H1 (cell line): ENCODE measurements around the gene CALY. TPM values are rescaled to one million over a fixed set of nuclear protein-coding genes. Genes with fewer than 3 reads are reported as not detected.

ENCODE experiments used
- CTCF ChIA-PET: fragments of 300-600 bp; sonication (Branson Sonifier 250); formaldehyde crosslinking; loops from one replicate; lab custom pipeline; 2021; ENCODE audit not compliant: partially characterized antibody; lab: Charles Lee
- POLR2A ChIA-PET: fragments of 300-600 bp; sonication (Branson Sonifier 250); formaldehyde crosslinking; loops from one replicate; lab custom pipeline; 2021; ENCODE audit warnings: inconsistent platforms; ENCODE audit not compliant: partially characterized antibody; lab: Charles Lee
- DNase-seq, 2 experiments: peaks; one replicate each; pipeline versions ENCODE4 v3.0.0 to v3.0.0-alpha.2; 2010 to 2022; ENCODE audit warnings: low spot score in 2 of 2, low read depth in 1 of 2, mixed read lengths in 1 of 2
- FAIRE-seq: peaks from 2 replicates; lab custom pipeline; 2011; peaks lifted over from hg19 to GRCh38; lab: Jason Lieb, UNC
- H2AFZ ChIP-seq: 2 replicates; pipeline ENCODE4 v1.8.1; 2012; ENCODE audit warnings: low read length, inconsistent platforms
- H2AK5ac ChIP-seq: 2 replicates; pipeline ENCODE4 v1.6.1; 2013; ENCODE audit warnings: low read depth, low read length
- H2BK120ac ChIP-seq: replicated peaks from 2 replicates; pipeline ENCODE3; 2013; ENCODE audit warnings: low read depth, low read length, inconsistent platforms
- H2BK12ac ChIP-seq: 2 replicates; pipeline ENCODE4 v1.6.1; 2013; ENCODE audit warnings: low read depth, low read length
- H2BK15ac ChIP-seq: 2 replicates; pipeline ENCODE4 v1.6.1; 2013; ENCODE audit warnings: low read length
- H2BK20ac ChIP-seq: 2 replicates; pipeline ENCODE4 v1.6.1; 2013; ENCODE audit warnings: low read length
- H2BK5ac ChIP-seq: 2 replicates; pipeline ENCODE4 v1.6.1; 2013; ENCODE audit warnings: low read depth, low read length
- H3K14ac ChIP-seq: 2 replicates; pipeline ENCODE4 v1.6.1; 2013; ENCODE audit warnings: inconsistent platforms; ENCODE audit not compliant: insufficient read length
- H3K18ac ChIP-seq: 2 replicates; pipeline ENCODE4 v1.6.1; 2013; ENCODE audit warnings: low read length; ENCODE audit errors: extremely low read depth
- H3K23ac ChIP-seq: 2 replicates; pipeline ENCODE4 v1.6.1; 2013; ENCODE audit warnings: inconsistent platforms; ENCODE audit not compliant: insufficient read length
- H3K23me2 ChIP-seq: 2 replicates; pipeline ENCODE4 v1.6.1; 2013; ENCODE audit warnings: low read depth, low read length
- H3K27ac ChIP-seq: 2 replicates; pipeline ENCODE4 v1.6.1; 2011; ENCODE audit warnings: low read depth, low read length, inconsistent platforms
- H3K27me3 ChIP-seq, 4 experiments: replicated peaks in 1 of 4; 1 replicate in 1 of 4; 2 replicates in 3 of 4; pipeline versions ENCODE4 v1.6.1 to v1.8.1; 2011 to 2013; ENCODE audit warnings: low read length in 3 of 4, mild to moderate bottlenecking in 3 of 4, inconsistent platforms in 2 of 4, mixed read lengths in 2 of 4, moderate library complexity in 1 of 4; ENCODE audit not compliant: control insufficient read depth in 3 of 4, insufficient read depth in 3 of 4; ENCODE audit errors: extremely low read depth in 1 of 4
- H3K36me3 ChIP-seq, 4 experiments: 2 replicates each; pipeline versions ENCODE4 v1.6.1 to v1.8.1; 2011 to 2013; ENCODE audit warnings: mild to moderate bottlenecking in 4 of 4, low read length in 3 of 4, moderate library complexity in 2 of 4, control low read depth in 1 of 4, inconsistent platforms in 1 of 4; ENCODE audit not compliant: insufficient read depth in 4 of 4, control insufficient read depth in 2 of 4
- H3K4ac ChIP-seq: replicated peaks from 2 replicates; pipeline ENCODE3; 2013; ENCODE audit warnings: low read length, low read depth, mixed read lengths, inconsistent platforms; ENCODE audit not compliant: insufficient read length
- H3K4me1 ChIP-seq, 4 experiments: replicated peaks in 1 of 4; 1 replicate in 1 of 4; 2 replicates in 3 of 4; pipeline versions ENCODE4 v1.6.1 to v1.8.1; 2011 to 2013; ENCODE audit warnings: low read length in 3 of 4, inconsistent platforms in 2 of 4, mixed read lengths in 1 of 4; ENCODE audit not compliant: insufficient read depth in 4 of 4, control insufficient read depth in 3 of 4
- H3K4me2 ChIP-seq, 2 experiments: 2 replicates each; pipeline versions ENCODE4 v1.6.1 to v1.8.1; 2011 to 2013; ENCODE audit warnings: low read depth in 2 of 2, low read length in 2 of 2, control low read depth in 1 of 2, inconsistent platforms in 1 of 2, mild to moderate bottlenecking in 1 of 2; ENCODE audit not compliant: insufficient read depth in 1 of 2
- H3K4me3 ChIP-seq, 4 experiments: fragments of 200-600, 300-600 bp in 1 of 4; sonication (generic), shearing (Covaris generic), sonication (Bioruptor Twin) in 1 of 4; 2 replicates each; pipeline versions ENCODE4 v1.5.1 to v1.8.1; 2011 to 2016; ENCODE audit warnings: low read length in 4 of 4, low read depth in 3 of 4, control low read depth in 2 of 4, inconsistent platforms in 2 of 4, mild to moderate bottlenecking in 2 of 4, mixed read lengths in 1 of 4, moderate library complexity in 1 of 4; ENCODE audit not compliant: insufficient read depth in 2 of 4; ENCODE audit errors: extremely low read depth in 1 of 4
- H3K56ac ChIP-seq: replicated peaks from 2 replicates; pipeline ENCODE3; 2013; ENCODE audit warnings: low read depth, mild to moderate bottlenecking, mixed read lengths, low read length, inconsistent platforms; ENCODE audit not compliant: insufficient read length
- H3K79me1 ChIP-seq: 2 replicates; pipeline ENCODE4 v1.6.1; 2013; ENCODE audit warnings: low read depth, low read length, control low read depth
- H3K79me2 ChIP-seq, 2 experiments: 2 replicates each; pipeline versions ENCODE4 v1.6.1 to v1.8.1; 2012 to 2013; ENCODE audit warnings: low read length in 2 of 2, mild to moderate bottlenecking in 2 of 2, inconsistent platforms in 1 of 2; ENCODE audit not compliant: insufficient read depth in 2 of 2, control insufficient read depth in 1 of 2
- H3K9ac ChIP-seq, 4 experiments: replicated peaks in 1 of 4; 1 replicate in 1 of 4; 2 replicates in 3 of 4; pipeline versions ENCODE4 v1.6.1 to v1.8.1; 2011 to 2013; ENCODE audit warnings: low read depth in 3 of 4, low read length in 3 of 4, control low read depth in 2 of 4, mild to moderate bottlenecking in 2 of 4, moderate library complexity in 2 of 4, inconsistent platforms in 1 of 4; ENCODE audit errors: extremely low read depth in 1 of 4
- H3K9me3 ChIP-seq, 2 experiments: 2 replicates each; pipeline versions ENCODE4 v1.6.1 to v1.8.1; 2012 to 2013; ENCODE audit warnings: mild to moderate bottlenecking in 2 of 2, moderate library complexity in 2 of 2, control low read depth in 1 of 2, inconsistent platforms in 1 of 2, low read depth in 1 of 2, low read length in 1 of 2, mixed read lengths in 1 of 2; ENCODE audit not compliant: insufficient read depth in 2 of 2
- H4K20me1 ChIP-seq, 2 experiments: replicated peaks in 1 of 2; 2 replicates each; pipeline versions ENCODE3 to v1.8.1; 2011 to 2013; ENCODE audit warnings: inconsistent platforms in 2 of 2, low read length in 2 of 2, mild to moderate bottlenecking in 1 of 2; ENCODE audit not compliant: insufficient read depth in 2 of 2, control insufficient read depth in 1 of 2
- H4K5ac ChIP-seq: 2 replicates; pipeline ENCODE4 v1.6.1; 2013; ENCODE audit warnings: low read length, low read depth, mixed read lengths, inconsistent platforms; ENCODE audit not compliant: insufficient read length
- H4K8ac ChIP-seq: 2 replicates; pipeline ENCODE4 v1.8.0; 2013; ENCODE audit warnings: mild to moderate bottlenecking, moderate library complexity, low read length, inconsistent platforms; ENCODE audit not compliant: insufficient read depth; ENCODE audit errors: extremely low read depth
- H4K91ac ChIP-seq: replicated peaks from 2 replicates; pipeline ENCODE3; 2013; ENCODE audit warnings: low read length, mixed read lengths, inconsistent platforms; ENCODE audit not compliant: insufficient read length
- BRCA1 ChIP-seq: IDR thresholded peaks from 2 replicates; pipeline ENCODE4 v1.6.1; 2012; ENCODE audit warnings: low read depth, low read length, improper control_type of control experiment
- CBX5 ChIP-seq: fragments of 300-800, 300-1000 bp; sonication (generic); IDR thresholded peaks from 2 replicates; pipeline ENCODE4 v1.7.1; 2016; ENCODE audit warnings: antibody characterized with exemption, low read length, low read depth
- CHD2 ChIP-seq: IDR thresholded peaks from 2 replicates; pipeline ENCODE4 v1.6.1; 2012; ENCODE audit warnings: low read length, improper control_type of control experiment
- CREB1 ChIP-seq: IDR thresholded peaks from 2 replicates; pipeline ENCODE4 v1.6.1; 2012; ENCODE audit warnings: inconsistent platforms
- EP300 ChIP-seq, 2 experiments: IDR thresholded peaks; 1 replicate in 1 of 2; 2 replicates in 1 of 2; pipeline ENCODE4 v1.6.1; 2011 to 2012; ENCODE audit warnings: low read depth in 2 of 2, low read length in 2 of 2, mild to moderate bottlenecking in 2 of 2, borderline replicate concordance in 1 of 2, inconsistent platforms in 1 of 2, moderate library complexity in 1 of 2
- GABPA ChIP-seq: IDR thresholded peaks from 2 replicates; pipeline ENCODE4 v1.6.1; 2011; ENCODE audit warnings: mild to moderate bottlenecking, low read length, moderate library complexity, borderline replicate concordance; ENCODE audit not compliant: insufficient read depth
- JUN ChIP-seq: IDR thresholded peaks from 2 replicates; pipeline ENCODE4 v1.6.1; 2011; ENCODE audit warnings: low read depth, mild to moderate bottlenecking, improper control_type of control experiment, low read length
- POLR2AphosphoS5 ChIP-seq: IDR thresholded peaks from 2 replicates; pipeline ENCODE4 v1.6.1; 2011; ENCODE audit warnings: low read depth, low read length
- SP2 ChIP-seq: IDR thresholded peaks from 2 replicates; pipeline ENCODE4 v1.6.1; 2012; ENCODE audit warnings: mild to moderate bottlenecking, low read length, inconsistent platforms
- TBP ChIP-seq: IDR thresholded peaks from 2 replicates; pipeline ENCODE4 v1.6.1; 2011; ENCODE audit warnings: low read depth, low read length, improper control_type of control experiment
- WGBS, 2 experiments: shearing (Covaris generic) in 1 of 2; methylation state at CpG; one replicate each; pipeline versions ENCODE4 v1.1.6 to v1.1.7; 2013 to 2015; ENCODE audit warnings: low lambda C conversion rate in 2 of 2, mixed read lengths in 2 of 2, inconsistent platforms in 1 of 2, low coverage in 1 of 2, missing lambda C conversion rate in 1 of 2; ENCODE audit not compliant: insufficient replicate concordance in 2 of 2, insufficient coverage in 1 of 2, insufficient read length in 1 of 2; ENCODE audit errors: extremely low coverage in 1 of 2, missing lambda C conversion rate in 1 of 2; 5-methylcytosine and 5-hydroxymethylcytosine counted together
- polyA plus RNA-seq, 7 experiments: library from polyadenylated mRNA; depleted of rRNA in 3 of 7; stranded (reverse) in 5 of 7; unstranded in 2 of 7; fragments of >200 nt in 5 of 7; fragments of 200-250 nt in 2 of 7; gene quantifications; 1 replicate in 5 of 7; 2 replicates in 1 of 7; 4 replicates in 1 of 7; pipeline versions ENCODE4 v1.2.1 to v1.2.3, GENCODE V29; 2011 to 2013; ENCODE audit warnings: missing spikeins in 2 of 7, mixed read lengths in 2 of 7
- total RNA-seq: library from RNA; stranded (reverse); fragmentation: NEBNext Ultra II Directional; extraction: Animal tissue kit (Norgen Biotek cat#: 25700); gene quantifications from 2 replicates; pipeline ENCODE4 v1.2.1, GENCODE V29; 2021
- TF ChIP-seq, protein P1 (sequence below): IDR thresholded peaks from 2 replicates; pipeline ENCODE4 v1.6.1; 2012; ENCODE audit warnings: low read length, inconsistent platforms

Gene CALY
- total and polyA plus RNA-seq, 2 of the 8 experiments (the other 6 are each of a cell fraction or from before 2014, with no cell fraction given), result 1.3 to 1.5 TPM

DNA sequence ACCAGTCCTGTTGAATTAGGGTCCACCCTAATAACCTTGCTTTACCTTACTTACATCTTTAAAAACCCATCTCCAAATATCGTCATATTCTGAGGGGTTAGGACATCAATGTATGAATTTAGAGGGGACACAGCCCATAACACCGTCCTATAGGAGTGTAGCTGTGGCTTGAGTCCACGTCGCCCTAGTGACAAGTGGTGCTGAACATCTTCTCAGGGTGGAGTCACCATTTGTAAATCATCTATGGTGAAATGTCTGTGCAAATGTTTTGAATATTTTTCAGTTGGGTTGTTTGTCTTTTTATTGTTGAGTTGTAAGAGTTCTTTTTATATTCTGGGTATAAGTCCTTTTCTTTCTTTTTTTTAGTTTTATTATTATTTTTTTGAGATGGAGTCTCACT is 5.3 kb upstream of the CALY start:
- Histone ChIP-seq H4K8ac (no peak overlapping the region), H3K36me3 (no peaks in the 10 kb centered on the region), H3K23me2 (peaks cover 25% of the 10 kb centered on the region; the same call in 1 of the 2 replicates), H2AFZ (no peak overlapping the region), H2AK5ac (no peak overlapping the region), H2BK12ac (no peak overlapping the region), H3K27me3 (peaks cover 0 to 18% (median 13%) of the 10 kb centered on the region in 4 experiments; a peak in 6 of 7 replicates), H2BK120ac (no peak overlapping the region), H3K4me3 (no peak overlapping the region), H2BK20ac (no peak overlapping the region), H2BK5ac (no peak overlapping the region), H2BK15ac (no peak overlapping the region), H3K9ac (no peak overlapping the region), H4K20me1 (peaks cover 0 to 19% of the 10 kb centered on the region in 2 experiments), H3K23ac (no peak overlapping the region), H3K79me1 (no peaks in the 10 kb centered on the region), H3K79me2 (no peaks in the 10 kb centered on the region), H3K14ac (no peak overlapping the region), H3K4me2 (no peak overlapping the region), H3K4me1 (peaks cover 0 to 9% (median 1%) of the 10 kb centered on the region in 4 experiments; a peak in 2 of 7 replicates), H3K27ac (no peak overlapping the region), H3K56ac (no peak overlapping the region), H3K18ac (no peak overlapping the region), H4K91ac (no peak overlapping the region), H3K9me3 (no peaks in the 10 kb centered on the region), H3K4ac (no peak overlapping the region), H4K5ac (no peak overlapping the region)
- 92% methylated on average over 4 of the region's 4 CpGs; no CpG with 5 or more reads in 1 of the 2 experiments for WGBS, 2 experiments
- POLR2A ChIA-PET, result interaction anchor here (0.8 to 1.4 kb wide), 3 partner anchors 9 to 16 kb away, joined by 3 to 8 read pairs (median 3); partner anchors contain the start of gene FUOM
- CTCF ChIA-PET, result interaction anchor here (2.3 kb wide), 1 partner anchor 11 kb away, joined by 7 read pairs; no protein-coding TSS in a partner anchor
- DNase-seq, result no peak
- FAIRE-seq, result no peak
- TF ChIP-seq CREB1, result no peak
- TF ChIP-seq BRCA1, result no peak
- no peak for TF ChIP-seq EP300 (IDR thresholded peaks at IDR 0.05; ENCODE audit: borderline replicate concordance in 1 of 2, low read depth in 2 of 2, low read length in 2 of 2)
- no peak for TF ChIP-seq CHD2
- TF ChIP-seq, protein P1, sequence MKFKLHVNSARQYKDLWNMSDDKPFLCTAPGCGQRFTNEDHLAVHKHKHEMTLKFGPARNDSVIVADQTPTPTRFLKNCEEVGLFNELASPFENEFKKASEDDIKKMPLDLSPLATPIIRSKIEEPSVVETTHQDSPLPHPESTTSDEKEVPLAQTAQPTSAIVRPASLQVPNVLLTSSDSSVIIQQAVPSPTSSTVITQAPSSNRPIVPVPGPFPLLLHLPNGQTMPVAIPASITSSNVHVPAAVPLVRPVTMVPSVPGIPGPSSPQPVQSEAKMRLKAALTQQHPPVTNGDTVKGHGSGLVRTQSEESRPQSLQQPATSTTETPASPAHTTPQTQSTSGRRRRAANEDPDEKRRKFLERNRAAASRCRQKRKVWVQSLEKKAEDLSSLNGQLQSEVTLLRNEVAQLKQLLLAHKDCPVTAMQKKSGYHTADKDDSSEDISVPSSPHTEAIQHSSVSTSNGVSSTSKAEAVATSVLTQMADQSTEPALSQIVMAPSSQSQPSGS, result no peak
- TF ChIP-seq SP2, result no peak
- TF ChIP-seq TBP, result no peak
- no peak for TF ChIP-seq JUN
- TF ChIP-seq POLR2AphosphoS5, result no peak
- TF ChIP-seq GABPA, result no peak
- TF ChIP-seq CBX5, result no peak
